Endothelial cell (in vitro differentiated cells): Measurements from ENCODE around the gene AHI1. TPM values are rescaled to one million over a fixed set of nuclear protein-coding genes. Genes with fewer than 3 reads are reported as not detected.

Experiments
- DNase-seq: peaks from one replicate; pipeline ENCODE4 v3.0.0; 2021; ENCODE audit warnings: low spot score
- H3K27ac Mint-ChIP-seq: one replicate; pipeline ENCODE4 v1.8.0; 2021; ENCODE audit warnings: mixed read lengths, inconsistent platforms; ENCODE audit not compliant: unreplicated experiment
- H3K27me3 Mint-ChIP-seq: one replicate; pipeline ENCODE4 v1.8.0; 2021; ENCODE audit warnings: mild to moderate bottlenecking, moderate library complexity, mixed read lengths, inconsistent platforms; ENCODE audit not compliant: unreplicated experiment
- H3K36me3 Mint-ChIP-seq: one replicate; pipeline ENCODE4 v1.8.0; 2021; ENCODE audit warnings: mild to moderate bottlenecking, low read depth, mixed read lengths, inconsistent platforms; ENCODE audit not compliant: unreplicated experiment
- H3K4me1 Mint-ChIP-seq: one replicate; pipeline ENCODE4 v1.8.0; 2021; ENCODE audit warnings: mild to moderate bottlenecking, mixed read lengths, inconsistent platforms; ENCODE audit not compliant: unreplicated experiment
- H3K4me3 Mint-ChIP-seq: one replicate; pipeline ENCODE4 v1.8.0; 2021; ENCODE audit warnings: mild to moderate bottlenecking, mixed read lengths, inconsistent platforms; ENCODE audit not compliant: unreplicated experiment
- H3K9me3 Mint-ChIP-seq: one replicate; pipeline ENCODE4 v1.8.0; 2021; ENCODE audit warnings: mixed read lengths, inconsistent platforms; ENCODE audit not compliant: unreplicated experiment
- CTCF ChIP-seq: fragments of 200-600 bp; sonication (generic); IDR thresholded peaks from one replicate; pipeline ENCODE4 v1.5.0; 2021; ENCODE audit warnings: antibody characterized with exemption; ENCODE audit not compliant: unreplicated experiment
- total RNA-seq: library from RNA; stranded (reverse); fragmentation: NEBNext Ultra II Directional; extraction: Animal tissue kit (Norgen Biotek cat#: 25700); gene quantifications from one replicate; pipeline ENCODE4 v1.2.1, GENCODE V29; 2021; ENCODE audit not compliant: unreplicated experiment

AHI1 gene
- total RNA-seq, 1 donor from 2014 or later, result 12.6 TPM

DNA sequence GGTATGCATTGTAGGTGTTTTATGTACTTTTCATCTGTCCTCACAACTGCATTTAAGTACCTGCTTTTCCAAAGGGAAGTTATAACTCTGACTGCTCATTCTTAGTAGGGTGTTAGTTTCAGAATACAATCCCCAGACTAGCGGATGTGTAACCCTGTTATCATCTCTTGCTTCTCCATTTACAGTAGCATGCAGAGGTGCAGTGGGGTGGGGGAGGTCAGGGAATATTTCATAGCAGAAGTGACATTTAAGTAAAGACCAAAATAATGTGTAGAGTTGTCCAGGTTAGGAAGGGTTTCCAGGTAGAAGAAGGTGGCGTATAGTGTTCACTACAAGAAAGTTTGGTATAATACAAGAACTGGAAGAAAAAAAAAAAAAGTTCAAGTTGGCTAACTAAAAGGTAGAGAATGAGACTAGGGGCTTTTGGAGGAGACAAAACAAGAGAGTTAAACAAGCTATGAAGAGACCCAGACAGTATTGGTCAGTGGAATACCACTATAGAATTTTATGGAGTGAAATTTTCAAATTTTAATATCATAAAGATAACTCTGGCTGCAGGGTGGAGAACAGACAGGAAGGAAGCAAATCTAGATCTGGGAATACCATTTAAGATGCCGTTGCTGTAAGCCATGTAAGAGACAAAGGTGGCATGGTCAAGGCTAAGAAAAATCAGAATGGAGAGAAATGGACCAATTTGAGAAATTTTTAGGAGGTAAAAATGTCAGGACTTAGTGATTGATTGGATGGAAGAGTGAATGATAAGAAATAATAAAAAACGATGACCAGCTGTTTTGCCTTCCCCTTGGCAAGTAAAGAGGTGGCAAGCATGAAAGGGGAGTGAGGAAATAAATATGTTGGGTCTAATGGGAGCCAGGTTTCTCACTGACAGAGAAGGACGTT lies 2.2 kb upstream of the AHI1 start:
- no peak overlapping the region for H3K27ac Mint-ChIP-seq
- no peak for DNase-seq
- peaks cover 2% of the 10 kb centered on the region for H3K27me3 Mint-ChIP-seq
- TF ChIP-seq CTCF, result no peak
- H3K9me3 Mint-ChIP-seq, result no peaks in the 10 kb centered on the region
- no peaks in the 10 kb centered on the region for H3K36me3 Mint-ChIP-seq
- no peak overlapping the region for H3K4me3 Mint-ChIP-seq
- H3K4me1 Mint-ChIP-seq, result peaks cover 4% of the 10 kb centered on the region

GRCh38 chr6:135498185-135498841 lies 773 bp upstream of the AHI1 start:
- no peak for TF ChIP-seq CTCF
- peak; percentile 38 for DNase-seq
- peaks cover 4% of the 10 kb centered on the region for H3K4me1 Mint-ChIP-seq
- no peaks in the 10 kb centered on the region for H3K9me3 Mint-ChIP-seq
- no peak overlapping the region for H3K4me3 Mint-ChIP-seq
- no peak overlapping the region for H3K27ac Mint-ChIP-seq
- H3K27me3 Mint-ChIP-seq, result peaks cover 2% of the 10 kb centered on the region
- no peaks in the 10 kb centered on the region for H3K36me3 Mint-ChIP-seq

DNA sequence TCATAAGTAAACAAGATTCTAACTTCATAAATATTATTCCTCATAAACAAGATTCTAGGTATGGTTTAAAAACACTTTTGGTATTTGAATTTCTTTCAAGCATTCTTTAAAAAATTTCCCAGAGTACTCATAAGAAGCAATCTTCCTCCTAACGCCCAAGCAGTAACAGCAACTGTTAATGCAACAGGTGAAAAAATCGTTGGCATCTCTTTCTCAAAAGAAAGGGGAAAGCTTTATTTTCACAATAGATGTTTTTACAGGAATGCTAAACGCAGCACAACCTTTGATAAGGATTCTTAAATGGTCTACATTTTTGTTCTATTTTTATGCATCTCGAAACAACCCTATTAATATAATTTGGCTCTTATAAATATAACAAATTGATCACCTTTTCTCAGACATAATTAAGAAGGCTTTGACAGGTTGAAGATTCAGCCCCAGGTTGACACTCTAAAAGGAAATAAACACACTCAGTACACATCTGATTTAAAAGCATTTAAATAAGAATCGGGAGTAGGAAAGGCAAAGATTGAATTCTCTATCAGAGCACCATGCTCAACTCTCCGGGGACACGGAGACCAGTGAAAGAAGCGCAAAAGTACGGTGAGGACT lies 634 bp downstream of the AHI1 start:
- Mint-ChIP-seq H3K9me3 (no peaks in the 10 kb centered on the region), H3K4me1 (peaks cover 4% of the 10 kb centered on the region), H3K27me3 (peaks cover 2% of the 10 kb centered on the region), H3K27ac (peak overlapping the region; percentile 91), H3K36me3 (no peaks in the 10 kb centered on the region), H3K4me3 (peak overlapping the region; percentile 95)
- no peak for DNase-seq
- TF ChIP-seq CTCF, result no peak

DNA sequence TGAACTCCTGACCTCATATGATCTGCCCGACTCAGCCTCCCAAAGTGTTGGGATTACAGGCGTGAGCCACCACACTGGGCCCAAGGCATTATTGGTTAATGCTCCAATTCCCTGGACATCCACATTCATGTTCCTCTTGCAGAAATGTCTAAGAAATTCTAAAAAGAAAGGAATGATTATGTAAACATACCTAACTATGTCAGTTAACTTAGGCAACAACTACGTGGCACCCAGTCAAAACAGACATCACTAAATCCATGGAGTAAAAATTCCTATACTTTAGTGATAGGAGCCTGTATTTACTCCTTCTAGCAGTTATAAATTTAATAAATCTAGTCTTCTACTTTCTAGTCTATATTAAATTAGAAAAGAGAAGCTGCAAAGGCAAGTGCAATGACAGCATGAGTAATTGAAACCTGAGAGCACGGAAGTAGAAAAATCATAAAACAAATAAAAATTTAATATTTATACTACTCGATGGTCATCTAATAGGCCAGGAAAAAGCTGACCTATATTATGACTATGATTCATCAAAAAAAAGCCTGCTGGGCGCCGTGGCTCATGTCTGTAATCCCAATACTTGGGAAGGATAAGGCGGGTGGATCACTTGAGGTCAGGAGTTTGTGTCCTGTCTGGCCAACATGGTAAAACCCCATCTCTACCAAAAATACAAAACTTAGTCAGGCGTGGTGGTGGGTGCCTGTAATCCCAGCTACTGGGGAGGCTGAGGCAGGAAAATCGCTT lies 4.2 kb downstream of the AHI1 start:
- H3K4me3 Mint-ChIP-seq, result no peak overlapping the region
- H3K27ac Mint-ChIP-seq, result no peak overlapping the region
- no peaks in the 10 kb centered on the region for H3K9me3 Mint-ChIP-seq
- TF ChIP-seq CTCF, result no peak
- no peak for DNase-seq
- H3K36me3 Mint-ChIP-seq, result no peaks in the 10 kb centered on the region
- peaks cover 4% of the 10 kb centered on the region for H3K4me1 Mint-ChIP-seq
- peaks cover 2% of the 10 kb centered on the region for H3K27me3 Mint-ChIP-seq
